Activated CD4-positive, alpha-beta T cell treated with anti-CD3 and anti-CD28 coated beads, Interleukin-2, amount 50 U/mL, for 16 hours (primary cell): ENCODE data around the gene SLC35E3.
"Not testable (repeated sequence)": the region's sequence is repeated elsewhere in the genome, so short reads cannot be mapped to it uniquely, and the experiment has no call there.

Experiments
- DNase-seq: peaks from one replicate; pipeline ENCODE4 v3.0.0-alpha.2; 2020

The SLC35E3 gene

GRCh38 chr12:68796399-68796798, 50.4 kb downstream of the SLC35E3 start:
- DNase-seq = no peak

- DNase-seq = no peak
Observed at GRCh38 chr12:68798882-68799234, 52.9 kb downstream of the SLC35E3 start.

- no peak for DNase-seq
Observed at GRCh38 chr12:68800294-68800693, 54.3 kb downstream of the SLC35E3 start.

GRCh38 chr12:68801124-68801523, 55.1 kb downstream of the SLC35E3 start:
- DNase-seq = not testable (repeated sequence)

GRCh38 chr12:68802372-68802745, 56.4 kb downstream of the SLC35E3 start:
- not testable (repeated sequence) for DNase-seq

GRCh38 chr12:68802911-68803651, 57.1 kb downstream of the SLC35E3 start:
- not testable (repeated sequence) for DNase-seq

- DNase-seq = no peak
Observed at GRCh38 chr12:68803948-68804656, 58.1 kb downstream of the SLC35E3 start.

GRCh38 chr12:68804657-68805591, 58.9 kb downstream of the SLC35E3 start:
- no peak for DNase-seq

- no peak for DNase-seq
Observed at GRCh38 chr12:68805592-68806120, 59.7 kb downstream of the SLC35E3 start.

GRCh38 chr12:68806488-68807237, 60.7 kb downstream of the SLC35E3 start:
- no peak for DNase-seq

- not testable (repeated sequence) for DNase-seq
Observed at GRCh38 chr12:68807274-68807575, 61.2 kb downstream of the SLC35E3 start.

GRCh38 chr12:68807576-68808387, 61.8 kb downstream of the SLC35E3 start, which contains the start of gene MDM2:
TSS of gene MDM2 (plus strand) at chr12:68808177. CDS start at chr12:68808478, 301 bp downstream.
- DNase-seq = peak; percentile 98

GRCh38 chr12:68808388-68809189, 62.6 kb downstream of the SLC35E3 start:
- DNase-seq = peak; percentile 89

GRCh38 chr12:68809190-68810026, 63.4 kb downstream of the SLC35E3 start:
- no peak for DNase-seq

GRCh38 chr12:68810027-68810389, 64.0 kb downstream of the SLC35E3 start:
- not testable (repeated sequence) for DNase-seq

- not testable (repeated sequence) for DNase-seq
Observed at GRCh38 chr12:68811573-68811972, 65.6 kb downstream of the SLC35E3 start.

GRCh38 chr12:68812553-68813241, 66.7 kb downstream of the SLC35E3 start:
- DNase-seq = no peak

GRCh38 chr12:68813242-68813593, 67.2 kb downstream of the SLC35E3 start:
- DNase-seq = no peak
